HEK293 (cell line): Measurements from ENCODE around the gene PRKCA.

Source experiments
- CTCF ChIA-PET: fragments of 350-600 bp; formaldehyde crosslinking; extraction: SDS; loops from one replicate; lab custom pipeline; 2021; ENCODE audit warnings: antibody characterized with exemption; lab: Yijun Ruan, JAX
- POLR2A ChIA-PET: fragments of 300-600 bp; formaldehyde crosslinking; extraction: SDS; loops from one replicate; lab custom pipeline; 2020; ENCODE audit warnings: antibody characterized with exemption, inconsistent platforms; lab: Yijun Ruan, JAX
- H3K27ac ChIP-seq: fragments of 200-500 bp; sonication (Bioruptor generic); 2 replicates; pipeline ENCODE4 v1.5.1; 2014; ENCODE audit warnings: low read depth, low read length, control low read depth, inconsistent platforms; ENCODE audit errors: extremely low read depth
- H3K36me3 ChIP-seq, 2 experiments: fragments of 200-500 bp in 1 of 2; sonication (Bioruptor generic) in 1 of 2; 1 replicate in 1 of 2; 2 replicates in 1 of 2; pipeline ENCODE4 v1.5.1; 2014 to 2017; ENCODE audit warnings: inconsistent platforms in 2 of 2, low read length in 2 of 2; ENCODE audit not compliant: control insufficient read depth in 2 of 2, insufficient read depth in 1 of 2
- H3K4me1 ChIP-seq: fragments of 200-500 bp; sonication (Bioruptor generic); 2 replicates; pipeline ENCODE4 v1.5.1; 2014; ENCODE audit warnings: mild to moderate bottlenecking, low read length, inconsistent platforms; ENCODE audit not compliant: control insufficient read depth, insufficient read depth
- H3K4me3 ChIP-seq: 2 replicates; pipeline ENCODE4 v1.5.1; 2011; ENCODE audit warnings: low read depth, mild to moderate bottlenecking, control low read depth, low read length, moderate library complexity
- H3K9me3 ChIP-seq: fragments of 200-500 bp; sonication (Bioruptor generic); 2 replicates; pipeline ENCODE4 v1.5.1; 2014; ENCODE audit warnings: low read depth, low read length, inconsistent platforms; ENCODE audit not compliant: control insufficient read depth, insufficient read depth
- EGR2 ChIP-seq: fragments of 450-650 bp; formaldehyde crosslinking; IDR thresholded peaks from 2 replicates; pipeline ENCODE4 v1.5.1; 2016; ENCODE audit warnings: low read depth, missing biosample characterization, missing genetic modification characterization
- GLIS2 ChIP-seq: fragments of 450-650 bp; formaldehyde crosslinking; IDR thresholded peaks from 2 replicates; pipeline ENCODE4 v1.5.1; 2016; ENCODE audit warnings: missing biosample characterization, missing genetic modification characterization
- HOXD13 ChIP-seq: sonication (generic); formaldehyde crosslinking; IDR thresholded peaks from 2 replicates; pipeline ENCODE4 v1.8.0; 2022; ENCODE audit warnings: missing genetic modification reagents, borderline replicate concordance
- KLF9 ChIP-seq: fragments of 450-650 bp; formaldehyde crosslinking; IDR thresholded peaks from 2 replicates; pipeline ENCODE4 v1.5.1; 2016; ENCODE audit warnings: missing biosample characterization, missing genetic modification characterization, low read depth
- ZBTB8A ChIP-seq: fragments of 450-650 bp; formaldehyde crosslinking; IDR thresholded peaks from 2 replicates; pipeline ENCODE4 v1.5.1; 2016; ENCODE audit warnings: missing biosample characterization, missing genetic modification characterization
- ZFHX2 ChIP-seq: fragments of 450-650 bp; formaldehyde crosslinking; conservative IDR thresholded peaks from 2 replicates; pipeline ENCODE4 v1.5.1; 2016; ENCODE audit warnings: missing biosample characterization, missing genetic modification characterization
- ZNF335 ChIP-seq: fragments of 450-650 bp; formaldehyde crosslinking; conservative IDR thresholded peaks from 2 replicates; pipeline ENCODE4 v1.5.1; 2016; ENCODE audit warnings: missing biosample characterization, missing genetic modification characterization
- ZNF48 ChIP-seq: fragments of 450-650 bp; formaldehyde crosslinking; IDR thresholded peaks from 2 replicates; pipeline ENCODE4 v1.5.1; 2016; ENCODE audit warnings: missing biosample characterization, missing genetic modification characterization
- ZNF529 ChIP-seq: fragments of 450-650 bp; formaldehyde crosslinking; IDR thresholded peaks from 2 replicates; pipeline ENCODE4 v1.5.1; 2017; ENCODE audit warnings: missing genetic modification characterization, missing biosample characterization; ENCODE audit not compliant: insufficient replicate concordance
- ZNF530 ChIP-seq: fragments of 450-650 bp; formaldehyde crosslinking; IDR thresholded peaks from 2 replicates; pipeline ENCODE4 v1.5.1; 2016; ENCODE audit warnings: low read depth, missing biosample characterization, missing genetic modification characterization
- ZXDB ChIP-seq: fragments of 450-650 bp; formaldehyde crosslinking; IDR thresholded peaks from 2 replicates; pipeline ENCODE4 v1.5.1; 2016; ENCODE audit warnings: missing biosample characterization, missing genetic modification characterization
- TF ChIP-seq, protein P1 (sequence below): fragments of 450-650 bp; formaldehyde crosslinking; IDR thresholded peaks from 2 replicates; pipeline ENCODE4 v1.5.1; 2016; ENCODE audit warnings: missing biosample characterization, missing genetic modification characterization
- TF ChIP-seq, protein P2 (sequence below): fragments of 450-650 bp; IDR thresholded peaks from 2 replicates; pipeline ENCODE4 v1.5.1; 2018; ENCODE audit warnings: missing biosample characterization, mild to moderate bottlenecking, missing genetic modification characterization
- TF ChIP-seq, protein P3 (sequence below): fragments of 450-650 bp; formaldehyde crosslinking; IDR thresholded peaks from 2 replicates; pipeline ENCODE4 v1.5.1; 2016; ENCODE audit warnings: missing biosample characterization, missing genetic modification characterization

PRKCA gene

DNA sequence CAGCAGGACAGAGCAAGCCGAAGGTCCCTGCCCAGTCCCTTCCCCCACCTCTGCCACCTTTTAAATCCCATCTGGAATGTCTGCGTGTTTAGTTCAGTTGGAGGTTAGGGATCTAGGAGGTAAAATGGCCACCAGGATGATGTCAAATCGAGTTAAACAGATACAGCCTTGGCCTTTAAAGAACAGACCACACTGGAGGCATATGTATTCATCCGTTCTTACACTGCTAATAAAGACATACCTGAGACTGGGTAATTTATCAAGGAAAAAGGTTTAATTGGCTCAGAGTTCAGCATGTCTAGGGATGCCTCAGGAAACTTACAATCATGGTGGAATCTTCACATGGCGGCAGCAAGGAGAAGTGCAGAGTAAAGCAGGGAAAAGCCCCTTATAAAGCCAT is 364.7 kb downstream of the PRKCA start:
- Histone ChIP-seq H3K9me3 (no peaks in the 10 kb centered on the region), H3K4me3 (no peak overlapping the region), H3K4me1 (no peaks in the 10 kb centered on the region), H3K36me3 (no peaks in the 10 kb centered on the region), H3K27ac (no peak overlapping the region)
- POLR2A ChIA-PET = no interaction called here
- CTCF ChIA-PET = no interaction called here
- TF ChIP-seq ZBTB8A (tag by site-specific recombination) (no peak), HOXD13 (CRISPR knock-in tag) (no peak)

DNA sequence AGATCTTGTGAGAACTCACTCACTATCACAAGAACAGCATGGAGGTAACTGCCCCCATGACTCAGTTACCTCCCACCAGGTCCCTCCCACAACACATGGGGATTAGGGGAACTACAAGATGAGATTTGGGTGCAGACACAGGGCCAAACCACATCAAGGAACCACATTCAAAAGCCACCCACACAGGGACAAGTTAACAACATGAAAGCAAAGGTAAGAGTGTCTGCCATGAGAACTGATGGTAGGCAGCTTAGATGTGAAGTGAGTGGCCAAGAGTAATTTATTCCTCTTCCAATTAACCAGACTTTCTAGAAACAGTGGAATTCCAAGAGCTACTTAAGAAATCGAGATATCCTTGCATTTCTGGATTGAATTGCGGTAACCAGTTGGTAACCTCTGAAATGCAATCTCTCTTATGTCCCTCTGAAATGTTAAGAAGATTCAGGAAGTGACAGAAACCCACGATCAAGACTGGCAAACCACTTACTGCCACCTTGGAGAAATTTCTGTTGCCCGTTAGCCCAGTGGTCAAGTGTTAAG is 365.1 kb downstream of the PRKCA start:
- Histone ChIP-seq H3K4me3 (no peak overlapping the region), H3K4me1 (no peaks in the 10 kb centered on the region), H3K9me3 (no peaks in the 10 kb centered on the region), H3K36me3 (no peaks in the 10 kb centered on the region), H3K27ac (no peak overlapping the region)
- ChIA-PET CTCF (no interaction called here), POLR2A (no interaction called here)
- TF ChIP-seq EGR2 (tag by site-specific recombination) (peak; percentile 96), ZNF335 (tag by site-specific recombination) (no peak), ZXDB (no peak), ZFHX2 (tag by site-specific recombination) (peak; percentile 90), ZNF48 (no peak), KLF9 (no peak)
- TF ChIP-seq, protein P1, sequence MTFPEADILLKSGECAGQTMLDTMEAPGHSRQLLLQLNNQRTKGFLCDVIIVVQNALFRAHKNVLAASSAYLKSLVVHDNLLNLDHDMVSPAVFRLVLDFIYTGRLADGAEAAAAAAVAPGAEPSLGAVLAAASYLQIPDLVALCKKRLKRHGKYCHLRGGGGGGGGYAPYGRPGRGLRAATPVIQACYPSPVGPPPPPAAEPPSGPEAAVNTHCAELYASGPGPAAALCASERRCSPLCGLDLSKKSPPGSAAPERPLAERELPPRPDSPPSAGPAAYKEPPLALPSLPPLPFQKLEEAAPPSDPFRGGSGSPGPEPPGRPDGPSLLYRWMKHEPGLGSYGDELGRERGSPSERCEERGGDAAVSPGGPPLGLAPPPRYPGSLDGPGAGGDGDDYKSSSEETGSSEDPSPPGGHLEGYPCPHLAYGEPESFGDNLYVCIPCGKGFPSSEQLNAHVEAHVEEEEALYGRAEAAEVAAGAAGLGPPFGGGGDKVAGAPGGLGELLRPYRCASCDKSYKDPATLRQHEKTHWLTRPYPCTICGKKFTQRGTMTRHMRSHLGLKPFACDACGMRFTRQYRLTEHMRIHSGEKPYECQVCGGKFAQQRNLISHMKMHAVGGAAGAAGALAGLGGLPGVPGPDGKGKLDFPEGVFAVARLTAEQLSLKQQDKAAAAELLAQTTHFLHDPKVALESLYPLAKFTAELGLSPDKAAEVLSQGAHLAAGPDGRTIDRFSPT (tag by site-specific recombination) = no peak
- TF ChIP-seq, protein P2, sequence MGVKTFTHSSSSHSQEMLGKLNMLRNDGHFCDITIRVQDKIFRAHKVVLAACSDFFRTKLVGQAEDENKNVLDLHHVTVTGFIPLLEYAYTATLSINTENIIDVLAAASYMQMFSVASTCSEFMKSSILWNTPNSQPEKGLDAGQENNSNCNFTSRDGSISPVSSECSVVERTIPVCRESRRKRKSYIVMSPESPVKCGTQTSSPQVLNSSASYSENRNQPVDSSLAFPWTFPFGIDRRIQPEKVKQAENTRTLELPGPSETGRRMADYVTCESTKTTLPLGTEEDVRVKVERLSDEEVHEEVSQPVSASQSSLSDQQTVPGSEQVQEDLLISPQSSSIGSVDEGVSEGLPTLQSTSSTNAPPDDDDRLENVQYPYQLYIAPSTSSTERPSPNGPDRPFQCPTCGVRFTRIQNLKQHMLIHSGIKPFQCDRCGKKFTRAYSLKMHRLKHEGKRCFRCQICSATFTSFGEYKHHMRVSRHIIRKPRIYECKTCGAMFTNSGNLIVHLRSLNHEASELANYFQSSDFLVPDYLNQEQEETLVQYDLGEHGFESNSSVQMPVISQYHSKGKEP (tag by site-specific recombination) = no peak

DNA sequence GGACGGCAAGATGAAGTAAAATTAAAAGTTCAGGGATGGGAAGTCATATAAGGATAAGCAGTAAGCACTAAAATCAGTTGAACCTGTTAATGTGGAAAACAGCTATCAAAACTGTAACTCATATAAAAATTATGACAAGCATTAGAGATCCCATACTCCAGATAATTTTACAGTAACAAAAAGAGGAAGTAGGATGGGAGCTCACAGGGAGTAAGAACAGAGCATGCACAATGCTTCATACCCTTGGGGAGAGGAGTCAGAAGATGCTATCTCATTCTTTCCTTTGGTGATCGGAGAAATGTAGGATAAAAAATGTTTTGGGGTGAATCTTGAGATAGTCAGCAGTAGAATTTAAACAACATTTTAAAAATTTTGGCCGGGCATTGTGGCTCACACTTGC is 367.8 kb downstream of the PRKCA start:
- Histone ChIP-seq H3K4me1 (no peaks in the 10 kb centered on the region; the same call in 1 of the 2 replicates), H3K4me3 (no peak overlapping the region), H3K9me3 (no peaks in the 10 kb centered on the region), H3K27ac (no peak overlapping the region), H3K36me3 (no peaks in the 10 kb centered on the region)
- ChIA-PET POLR2A (no interaction called here), CTCF (interaction anchor here (0.6 to 1.0 kb wide), 4 partner anchors 44 to 1248 kb away, joined by 3 to 5 read pairs (median 4); no protein-coding TSS in a partner anchor)
- TF ChIP-seq ZNF529 (tag by site-specific recombination) (no peak), ZNF530 (tag by site-specific recombination) (no peak), GLIS2 (tag by site-specific recombination) (no peak)
- TF ChIP-seq, protein P3, sequence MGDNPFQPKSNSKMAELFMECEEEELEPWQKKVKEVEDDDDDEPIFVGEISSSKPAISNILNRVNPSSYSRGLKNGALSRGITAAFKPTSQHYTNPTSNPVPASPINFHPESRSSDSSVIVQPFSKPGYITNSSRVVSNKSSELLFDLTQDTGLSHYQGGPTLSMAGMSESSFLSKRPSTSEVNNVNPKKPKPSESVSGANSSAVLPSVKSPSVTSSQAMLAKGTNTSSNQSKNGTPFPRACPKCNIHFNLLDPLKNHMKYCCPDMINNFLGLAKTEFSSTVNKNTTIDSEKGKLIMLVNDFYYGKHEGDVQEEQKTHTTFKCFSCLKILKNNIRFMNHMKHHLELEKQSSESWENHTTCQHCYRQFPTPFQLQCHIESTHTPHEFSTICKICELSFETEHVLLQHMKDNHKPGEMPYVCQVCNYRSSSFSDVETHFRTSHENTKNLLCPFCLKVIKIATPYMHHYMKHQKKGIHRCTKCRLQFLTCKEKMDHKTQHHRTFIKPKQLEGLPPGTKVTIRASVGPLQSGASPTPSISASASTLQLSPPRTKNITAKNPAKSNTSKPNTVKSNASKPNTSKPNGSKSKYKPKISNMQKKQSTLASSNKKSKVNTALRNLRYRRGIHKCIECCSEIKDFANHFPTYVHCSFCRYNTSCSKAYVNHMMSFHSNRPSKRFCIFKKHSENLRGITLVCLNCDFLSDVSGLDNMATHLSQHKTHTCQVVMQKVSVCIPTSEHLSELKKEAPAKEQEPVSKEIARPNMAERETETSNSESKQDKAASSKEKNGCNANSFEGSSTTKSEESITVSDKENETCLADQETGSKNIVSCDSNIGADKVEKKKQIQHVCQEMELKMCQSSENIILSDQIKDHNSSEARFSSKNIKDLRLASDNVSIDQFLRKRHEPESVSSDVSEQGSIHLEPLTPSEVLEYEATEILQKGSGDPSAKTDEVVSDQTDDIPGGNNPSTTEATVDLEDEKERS (tag by site-specific recombination) = no peak
